GM19395 (cell line): ENCODE data around the gene NR1D2.
A peak's percentile ranks its signal among the peaks of the same experiment; 100 is the strongest.
"Not testable (repeated sequence)": the region's sequence is repeated elsewhere in the genome, so short reads cannot be mapped to it uniquely, and the experiment has no call there.

ENCODE experiments used
- ATAC-seq: cut with Tn5 transposase; IDR thresholded peaks from one replicate; pipeline ENCODE4 v1.9.1; 2021; ENCODE audit warnings: mild to moderate bottlenecking, moderate library complexity; ENCODE audit not compliant: unreplicated experiment

The NR1D2 gene

DNA sequence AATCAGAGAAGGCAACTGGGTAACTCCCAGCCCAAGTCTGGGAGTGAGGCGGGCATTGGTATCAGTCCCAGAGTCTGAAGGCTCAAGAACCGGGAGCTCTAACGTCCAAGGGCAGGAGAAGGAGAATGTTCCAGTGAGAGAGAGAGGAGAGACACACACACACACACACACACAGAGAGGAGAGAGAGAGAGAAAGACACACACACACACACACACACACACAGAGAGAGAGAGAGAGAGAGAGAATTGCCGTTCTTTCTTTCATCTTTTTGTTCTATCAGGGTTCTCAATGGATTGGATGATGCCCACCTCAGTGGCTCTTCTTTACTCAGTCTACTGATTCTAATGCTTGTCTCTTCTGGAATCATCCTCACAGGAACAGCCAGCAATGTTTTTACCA lies 57.0 kb downstream of the NR1D2 start:
- ATAC-seq, result no peak

DNA sequence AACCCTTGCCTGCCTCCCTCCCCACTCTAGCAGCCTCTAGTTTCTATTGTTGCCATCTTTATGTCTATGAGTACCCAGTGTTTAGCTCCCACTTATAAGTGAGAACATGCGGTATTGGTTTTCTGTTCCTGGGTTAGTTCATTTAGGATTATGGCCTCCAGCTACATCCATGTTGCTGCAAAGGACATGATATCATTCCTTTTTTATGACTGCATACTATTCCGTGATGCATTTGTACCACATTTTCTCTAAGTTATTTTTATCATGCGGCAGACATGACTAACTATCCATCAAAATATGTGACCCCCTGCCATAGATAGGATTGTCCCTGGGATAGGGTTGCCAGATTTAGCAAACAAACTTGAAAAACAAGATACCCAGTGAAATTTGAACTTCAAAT lies 58.4 kb downstream of the NR1D2 start:
- no peak for ATAC-seq

DNA sequence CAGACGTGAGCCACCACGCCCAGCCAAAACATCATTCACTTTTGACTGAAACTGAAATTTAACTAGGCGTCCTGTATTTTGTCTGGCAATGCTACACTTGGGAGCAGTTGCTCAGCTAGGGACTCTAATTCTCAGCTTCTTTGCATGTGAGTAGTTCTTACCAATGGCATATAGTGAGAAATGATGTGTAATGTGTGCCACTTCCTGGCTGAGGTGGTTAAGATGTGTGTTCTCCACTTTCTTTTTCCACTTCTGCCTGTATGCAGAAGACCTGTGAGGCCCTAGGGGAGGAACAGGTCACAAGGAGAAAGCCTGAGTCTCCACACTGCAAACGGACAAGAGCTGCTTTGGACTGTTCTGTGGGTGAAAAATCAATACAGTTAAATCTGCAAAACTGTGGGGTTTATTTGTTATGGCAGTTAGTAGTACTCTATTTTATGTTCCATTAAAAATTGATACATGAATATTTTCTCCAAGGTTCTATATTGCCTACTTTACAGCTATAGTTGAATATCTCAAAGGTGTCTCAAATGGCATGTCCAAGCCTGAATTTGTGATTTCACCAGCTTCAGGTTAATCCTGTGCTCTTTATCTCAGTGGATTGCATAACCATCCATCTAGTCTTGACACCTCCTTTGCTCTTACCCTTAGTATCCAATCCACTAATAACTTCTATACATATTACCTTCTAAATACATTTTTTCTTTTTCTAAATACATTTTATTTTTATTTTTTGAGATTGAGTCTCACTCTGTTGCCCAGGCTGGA lies 59.3 kb downstream of the NR1D2 start:
- ATAC-seq, result peak; percentile 78

DNA sequence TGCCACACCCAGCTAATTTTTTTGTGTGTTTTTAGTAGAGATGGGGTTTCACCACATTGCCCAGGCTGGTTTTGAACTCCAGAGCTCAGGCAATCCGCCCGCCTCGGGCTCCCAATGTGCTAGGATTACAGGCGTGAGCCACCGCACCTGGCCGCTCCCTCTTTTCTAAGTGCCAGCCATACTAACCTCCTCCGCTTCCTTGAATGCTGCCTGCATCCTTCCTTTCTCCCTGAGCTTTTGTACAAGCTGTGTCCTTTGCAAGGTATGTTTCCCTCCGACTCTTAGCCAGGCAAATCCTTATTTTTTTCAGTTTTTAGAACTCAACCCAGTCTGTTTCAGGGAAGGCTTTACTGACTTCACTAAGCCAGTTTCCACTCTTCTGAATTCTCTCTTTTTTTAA lies 60.6 kb downstream of the NR1D2 start:
- no peak for ATAC-seq

DNA sequence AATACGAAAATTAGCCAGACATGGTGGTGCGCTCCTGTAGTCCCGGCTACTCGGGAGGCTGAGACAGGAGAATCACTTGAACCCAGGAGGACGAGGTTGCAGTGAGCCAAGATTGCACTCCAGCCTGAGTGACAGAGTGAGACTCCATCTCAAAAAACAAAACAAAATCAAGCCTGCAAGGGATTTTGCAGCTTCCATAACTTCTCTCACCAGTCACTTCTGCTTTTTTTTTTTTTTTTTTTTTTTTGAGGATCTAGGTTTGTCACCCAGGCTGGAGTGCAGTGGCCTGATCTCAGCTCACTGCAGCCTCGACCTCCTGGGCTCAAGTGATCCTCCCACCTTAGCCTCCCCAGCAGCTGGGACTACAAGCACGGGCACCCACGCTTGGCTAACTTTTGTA lies 65.7 kb downstream of the NR1D2 start:
- ATAC-seq, result not testable (repeated sequence)

DNA sequence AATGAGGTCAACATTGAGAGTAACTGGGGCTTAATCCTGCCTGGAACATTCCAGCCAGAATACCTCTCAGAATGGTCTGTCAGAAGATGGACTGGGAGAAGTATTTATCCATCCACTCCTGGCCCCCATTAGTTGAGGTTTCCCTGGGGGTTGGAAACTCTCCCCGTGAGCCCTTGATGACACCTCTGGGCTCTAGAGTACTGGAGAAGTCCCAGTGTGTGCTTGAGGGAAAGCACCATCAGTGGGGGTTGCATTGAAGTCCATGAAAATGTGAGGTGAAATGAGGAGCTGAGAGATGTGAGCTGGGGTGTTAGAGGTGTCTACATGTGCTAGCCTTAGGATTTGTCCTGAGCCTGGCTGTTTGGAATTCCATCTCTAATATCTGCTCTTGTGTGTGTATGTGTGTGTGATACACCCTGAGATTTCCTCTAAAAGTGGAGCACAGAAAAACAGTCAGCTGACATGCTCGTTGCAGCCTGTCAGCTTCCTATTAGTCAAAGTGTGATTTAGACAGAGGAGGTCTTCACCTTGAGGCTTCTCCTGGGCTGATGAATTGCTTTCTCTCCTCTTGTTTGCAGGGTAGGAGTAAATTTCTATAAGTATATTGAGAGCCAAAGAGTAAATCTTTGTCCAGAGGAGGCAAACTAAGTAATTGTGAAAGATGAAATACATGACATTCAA lies 67.6 kb downstream of the NR1D2 start:
- ATAC-seq, result no peak

DNA sequence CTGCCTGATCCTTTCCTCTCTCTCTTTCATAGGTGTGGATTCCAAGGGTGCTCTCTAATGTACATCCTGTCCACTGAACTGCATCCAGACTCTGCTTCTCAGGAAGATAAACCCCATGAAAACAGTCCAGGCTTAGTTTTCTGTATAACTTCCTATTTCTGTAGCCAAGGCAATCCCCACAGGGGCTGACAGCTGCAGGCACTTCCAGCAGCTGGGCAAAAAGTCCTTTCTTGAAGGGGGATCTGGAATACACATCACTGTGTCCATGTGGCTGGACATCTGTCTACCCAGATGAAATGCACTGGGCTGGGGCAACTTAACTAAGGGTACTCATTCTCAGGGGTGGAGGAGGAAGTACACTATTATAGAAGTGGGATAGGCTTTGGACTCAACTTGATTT lies 72.2 kb downstream of the NR1D2 start:
- ATAC-seq, result no peak

DNA sequence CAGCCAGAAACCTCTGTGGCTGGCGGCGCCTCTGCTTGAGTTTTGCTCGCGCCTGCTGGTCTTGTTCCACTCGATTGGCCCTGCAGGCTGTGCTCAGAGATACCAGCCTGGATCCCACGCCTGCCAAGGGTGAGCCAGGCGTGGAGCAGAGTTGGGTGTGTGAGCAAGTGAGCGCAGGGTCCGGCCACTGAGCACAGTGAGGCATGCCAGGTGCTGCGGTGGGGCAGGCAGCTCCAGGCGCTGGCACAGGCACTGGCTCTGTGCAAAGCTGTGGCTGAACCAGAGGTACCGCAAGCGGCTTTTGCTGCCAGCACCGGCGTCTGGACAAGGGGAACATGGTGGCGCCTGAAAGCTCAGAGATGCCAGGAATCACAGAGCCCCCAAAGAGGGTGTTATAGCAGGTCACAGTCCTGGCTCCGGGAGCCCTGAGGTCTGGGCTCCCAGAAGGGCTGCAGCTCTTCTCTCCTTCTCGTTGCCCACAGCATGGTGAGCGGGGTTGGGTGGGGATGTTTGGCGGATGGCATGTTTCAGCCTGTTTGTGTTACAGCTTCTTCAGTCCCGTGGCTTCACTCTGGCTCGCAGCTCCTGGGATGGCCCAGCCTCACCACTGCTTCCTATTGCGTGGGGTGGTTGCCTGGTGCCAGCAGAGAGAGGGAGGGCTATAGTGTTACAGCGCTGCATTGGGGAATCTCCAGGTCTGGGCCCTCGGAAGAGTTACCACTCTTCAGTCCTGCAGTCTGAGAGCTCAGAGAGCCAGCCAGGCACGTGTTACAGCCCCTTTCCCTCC lies 73.9 kb downstream of the NR1D2 start:
- ATAC-seq, result no peak

DNA sequence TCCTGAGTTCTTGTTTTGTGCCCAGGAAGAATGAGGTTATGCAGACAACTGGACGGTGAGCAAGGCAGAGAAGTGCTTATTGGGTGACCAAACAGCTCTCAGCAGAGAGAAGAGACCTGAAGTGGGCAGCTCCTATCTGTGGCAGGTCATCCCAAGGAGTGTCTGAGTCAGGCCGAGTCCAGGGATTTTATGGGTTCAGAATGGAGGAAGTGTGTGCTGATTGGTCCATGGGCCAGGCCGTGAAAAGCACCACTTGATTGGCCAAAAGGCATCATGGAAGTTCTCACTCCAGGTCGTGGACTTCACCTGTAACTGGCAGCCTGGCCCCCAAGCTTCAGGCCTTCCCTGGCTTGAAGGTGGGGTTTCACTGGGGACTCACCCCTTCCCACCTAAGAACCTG lies 74.5 kb downstream of the NR1D2 start:
- no peak for ATAC-seq

DNA sequence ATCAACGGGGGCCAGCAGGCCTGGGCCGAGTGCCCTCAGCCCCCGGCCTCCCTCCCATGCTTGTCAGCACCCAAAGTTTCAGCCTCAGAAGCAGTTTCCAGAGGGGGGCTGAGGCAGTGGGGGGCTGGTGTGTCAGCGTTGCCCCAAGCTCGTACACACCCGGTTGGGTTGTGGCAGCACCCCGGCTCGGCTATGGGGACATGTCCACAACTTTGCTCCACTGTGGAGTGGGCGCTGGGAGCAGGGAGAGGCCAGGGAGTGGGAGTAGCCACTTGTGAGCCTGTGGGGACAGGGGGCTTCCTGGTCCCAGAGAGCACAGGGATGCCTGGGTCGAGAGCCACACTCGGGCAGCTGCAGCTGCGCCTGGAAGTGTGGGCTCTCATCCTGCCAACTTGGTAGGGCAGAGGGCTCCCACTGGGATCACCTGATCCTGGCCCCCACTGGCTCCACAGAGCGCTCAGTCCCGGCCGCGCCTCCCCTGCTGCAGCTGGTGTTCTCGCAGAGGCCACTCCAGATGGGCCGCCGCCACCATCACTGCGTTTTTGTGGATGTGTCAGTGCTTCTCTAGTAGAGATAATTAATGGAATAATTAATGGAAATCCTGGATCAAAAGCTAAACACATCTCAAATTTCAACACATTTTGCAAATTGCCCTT lies 75.1 kb downstream of the NR1D2 start:
- ATAC-seq, result no peak

DNA sequence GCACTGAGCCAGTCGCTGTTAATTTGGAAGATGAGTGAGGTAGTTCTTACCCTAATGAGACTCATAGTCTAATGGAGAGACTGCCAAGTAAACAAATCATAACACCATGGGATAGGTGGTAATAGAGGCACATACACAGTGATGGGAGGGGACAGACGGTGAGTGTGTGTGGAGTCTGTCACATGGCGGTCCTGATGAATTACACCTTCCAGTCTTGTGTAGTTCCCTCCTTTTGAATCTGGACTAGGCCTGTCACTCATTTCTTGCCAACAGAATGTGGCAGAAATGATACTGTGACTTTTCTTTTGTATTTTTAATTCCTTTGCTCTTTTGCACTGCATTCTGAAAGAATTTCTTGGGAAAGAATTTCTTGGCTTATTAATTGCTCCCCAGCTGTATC lies 78.1 kb downstream of the NR1D2 start:
- ATAC-seq, result no peak

DNA sequence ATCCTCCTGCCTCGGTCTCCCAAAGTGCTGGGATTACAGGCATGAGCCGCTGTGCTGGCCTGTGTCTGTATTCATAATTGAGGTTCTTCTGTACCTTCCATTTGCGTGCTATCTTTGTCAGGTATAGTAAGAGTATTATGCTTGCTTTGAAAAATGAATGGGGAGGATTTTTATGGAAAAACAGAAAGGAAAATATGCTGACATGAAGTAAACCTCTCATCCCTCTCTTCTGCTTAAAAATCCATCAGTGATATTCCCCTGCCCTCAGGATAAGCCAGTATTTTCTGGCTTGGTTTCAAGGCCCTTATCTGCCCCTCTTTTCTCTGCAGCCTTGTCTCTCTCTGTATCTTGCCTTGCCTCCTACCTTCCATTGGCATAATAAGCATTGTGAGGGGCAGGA lies 80.7 kb downstream of the NR1D2 start:
- no peak for ATAC-seq

DNA sequence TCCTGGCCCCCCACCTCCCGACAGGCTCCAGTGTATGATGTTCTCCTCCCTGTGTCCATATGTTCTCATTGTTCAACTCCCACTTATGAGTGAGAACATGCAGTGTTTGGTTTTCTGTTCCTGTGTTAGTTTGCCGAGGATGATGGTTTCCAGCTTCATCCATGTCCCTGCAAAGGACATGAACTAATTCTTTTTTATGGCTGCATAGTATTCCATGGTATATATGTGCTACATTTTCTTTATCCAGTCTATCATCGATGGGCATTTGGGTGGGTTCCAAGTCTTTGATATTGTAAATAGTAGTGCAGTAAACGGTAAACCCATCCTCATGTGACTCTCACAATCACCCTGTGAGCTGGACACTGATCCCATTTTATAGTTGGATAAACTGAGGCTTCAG lies 81.6 kb downstream of the NR1D2 start:
- not testable (repeated sequence) for ATAC-seq

DNA sequence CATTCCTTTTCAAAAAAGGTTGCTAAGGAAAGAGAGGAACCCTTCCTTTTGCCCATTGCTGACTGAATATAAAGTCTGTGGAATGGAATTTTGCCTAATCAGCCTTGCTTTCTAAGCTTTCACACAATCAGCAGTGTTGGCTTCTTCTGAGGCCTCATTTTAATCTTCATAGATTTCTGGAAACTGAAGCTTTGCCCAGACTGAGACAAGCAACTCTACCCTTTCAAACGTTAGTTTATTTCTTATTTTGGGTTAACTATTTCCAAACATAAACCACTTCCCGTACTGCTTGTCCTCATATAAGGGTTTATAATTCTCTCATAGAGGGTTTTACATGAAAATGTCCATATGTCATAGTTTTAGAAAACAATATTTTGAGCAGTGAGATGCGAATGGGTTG lies 82.9 kb downstream of the NR1D2 start:
- no peak for ATAC-seq
